Neural crest cell (in vitro differentiated cells): Measurements from ENCODE around the gene C12orf56. TPM values are rescaled to one million over a fixed set of nuclear protein-coding genes. Genes with fewer than 3 reads are reported as not detected.
"Not testable (repeated sequence)": the region's sequence is repeated elsewhere in the genome, so short reads cannot be mapped to it uniquely, and the experiment has no call there.

Experiments
- DNase-seq: peaks from one replicate; pipeline ENCODE4 v3.0.0; 2021; ENCODE audit warnings: low read depth, mixed read lengths, low spot score
- H3K27ac Mint-ChIP-seq: one replicate; pipeline ENCODE4 v1.8.0; 2021; ENCODE audit warnings: mild to moderate bottlenecking, mixed read lengths; ENCODE audit not compliant: unreplicated experiment
- H3K27me3 Mint-ChIP-seq: 2 replicates; pipeline ENCODE4 v1.8.0; 2021; ENCODE audit warnings: low read depth, mild to moderate bottlenecking, mixed read lengths
- H3K36me3 Mint-ChIP-seq: 2 replicates; pipeline ENCODE4 v1.8.0; 2021; ENCODE audit warnings: low read depth, mild to moderate bottlenecking, mixed read lengths
- H3K4me1 Mint-ChIP-seq: 2 replicates; pipeline ENCODE4 v1.8.0; 2021; ENCODE audit warnings: mixed read lengths
- H3K4me3 Mint-ChIP-seq: one replicate; pipeline ENCODE4 v1.8.0; 2021; ENCODE audit warnings: mild to moderate bottlenecking, mixed read lengths
- H3K9me3 Mint-ChIP-seq: 2 replicates; pipeline ENCODE4 v1.8.0; 2021; ENCODE audit warnings: mixed read lengths
- total RNA-seq: library from RNA; stranded (reverse); gene quantifications from 2 replicates; pipeline ENCODE4 v1.2.1, GENCODE V29; 2021
- TF ChIP-seq, protein P1 (sequence below): fragments of 200-600 bp; sonication (generic); conservative IDR thresholded peaks from 2 replicates; pipeline ENCODE4 v1.5.0; 2021; ENCODE audit warnings: antibody characterized with exemption, mild to moderate bottlenecking

The C12orf56 gene
- total RNA-seq, 1 donor from 2014 or later, result 0.51 TPM

DNA sequence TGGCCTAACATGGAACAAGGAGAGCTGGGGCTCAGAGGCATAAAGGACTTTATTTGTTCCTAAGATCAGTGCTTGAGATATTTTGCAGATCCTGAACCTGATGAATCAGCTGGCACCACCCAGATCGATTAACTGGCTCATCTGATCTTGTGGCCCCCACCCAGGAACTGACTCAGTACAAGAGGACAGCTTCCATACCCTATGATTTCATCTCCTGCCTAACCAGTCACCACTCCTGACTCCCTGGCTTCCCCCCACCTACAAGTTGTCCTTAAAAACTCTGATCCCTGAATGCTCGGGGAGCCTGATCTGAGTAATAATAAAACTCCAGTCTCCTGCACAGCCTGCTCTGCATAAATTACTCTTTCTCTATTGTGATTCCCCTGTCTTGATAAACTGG, 5.1 kb downstream of the C12orf56 start:
- H3K27ac Mint-ChIP-seq, result no peak overlapping the region
- H3K27me3 Mint-ChIP-seq, result peaks cover 2% of the 10 kb centered on the region
- H3K4me3 Mint-ChIP-seq, result no peak overlapping the region
- no peak for DNase-seq
- no peaks in the 10 kb centered on the region for H3K4me1 Mint-ChIP-seq
- TF ChIP-seq, protein P1, sequence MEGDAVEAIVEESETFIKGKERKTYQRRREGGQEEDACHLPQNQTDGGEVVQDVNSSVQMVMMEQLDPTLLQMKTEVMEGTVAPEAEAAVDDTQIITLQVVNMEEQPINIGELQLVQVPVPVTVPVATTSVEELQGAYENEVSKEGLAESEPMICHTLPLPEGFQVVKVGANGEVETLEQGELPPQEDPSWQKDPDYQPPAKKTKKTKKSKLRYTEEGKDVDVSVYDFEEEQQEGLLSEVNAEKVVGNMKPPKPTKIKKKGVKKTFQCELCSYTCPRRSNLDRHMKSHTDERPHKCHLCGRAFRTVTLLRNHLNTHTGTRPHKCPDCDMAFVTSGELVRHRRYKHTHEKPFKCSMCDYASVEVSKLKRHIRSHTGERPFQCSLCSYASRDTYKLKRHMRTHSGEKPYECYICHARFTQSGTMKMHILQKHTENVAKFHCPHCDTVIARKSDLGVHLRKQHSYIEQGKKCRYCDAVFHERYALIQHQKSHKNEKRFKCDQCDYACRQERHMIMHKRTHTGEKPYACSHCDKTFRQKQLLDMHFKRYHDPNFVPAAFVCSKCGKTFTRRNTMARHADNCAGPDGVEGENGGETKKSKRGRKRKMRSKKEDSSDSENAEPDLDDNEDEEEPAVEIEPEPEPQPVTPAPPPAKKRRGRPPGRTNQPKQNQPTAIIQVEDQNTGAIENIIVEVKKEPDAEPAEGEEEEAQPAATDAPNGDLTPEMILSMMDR, result no peak
- peaks cover 2% of the 10 kb centered on the region for H3K36me3 Mint-ChIP-seq
- H3K9me3 Mint-ChIP-seq, result peaks cover 8% of the 10 kb centered on the region

DNA sequence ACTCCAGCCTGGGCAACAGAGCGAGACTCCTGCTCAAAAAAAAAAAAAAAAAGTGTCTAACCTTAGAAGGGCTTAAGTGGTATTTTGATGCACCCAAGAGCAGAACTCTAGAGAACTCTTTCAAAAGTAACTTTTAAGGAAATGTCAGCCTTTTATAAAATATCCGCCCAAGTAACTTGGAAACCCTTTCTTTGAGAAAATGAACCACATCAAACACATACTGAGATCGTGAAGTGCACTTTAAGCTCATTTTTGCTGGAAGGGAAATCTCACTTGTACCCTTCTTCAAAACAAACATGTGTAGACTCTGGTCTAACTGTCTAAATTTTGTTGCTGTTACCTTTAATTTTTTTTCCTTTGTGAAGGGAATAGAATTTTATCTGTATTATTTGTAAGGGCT, 5.5 kb downstream of the C12orf56 start:
- TF ChIP-seq, protein P1, result no peak
- peaks cover 2% of the 10 kb centered on the region for H3K27me3 Mint-ChIP-seq
- no peak overlapping the region for H3K27ac Mint-ChIP-seq
- peaks cover 11% of the 10 kb centered on the region for H3K9me3 Mint-ChIP-seq
- H3K4me1 Mint-ChIP-seq, result no peaks in the 10 kb centered on the region
- no peak overlapping the region for H3K4me3 Mint-ChIP-seq
- no peak for DNase-seq
- H3K36me3 Mint-ChIP-seq, result peaks cover 4% of the 10 kb centered on the region

DNA sequence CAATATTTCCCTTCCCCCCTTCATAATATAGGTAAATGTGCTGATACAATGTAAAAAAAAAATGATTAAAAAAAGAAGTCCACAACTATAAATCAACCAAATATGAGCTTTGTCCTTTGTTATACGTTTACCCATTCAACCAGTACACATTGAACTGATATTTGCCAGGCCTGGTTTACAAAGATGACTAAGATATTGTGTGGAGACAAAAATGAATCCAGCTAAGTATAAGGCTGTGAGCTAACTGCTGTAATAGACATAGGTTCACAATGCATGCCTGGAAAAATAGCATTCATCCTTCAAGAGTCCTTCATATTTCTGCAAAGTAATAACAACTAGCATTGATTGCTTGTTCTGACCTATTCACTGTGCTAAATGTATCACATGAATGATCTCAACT, 6.9 kb downstream of the C12orf56 start:
- TF ChIP-seq, protein P1, result no peak
- Mint-ChIP-seq H3K4me1 (no peaks in the 10 kb centered on the region), H3K27ac (no peak overlapping the region), H3K4me3 (no peak overlapping the region), H3K36me3 (peaks cover 4% of the 10 kb centered on the region), H3K9me3 (peaks cover 11% of the 10 kb centered on the region), H3K27me3 (no peaks in the 10 kb centered on the region)
- DNase-seq, result no peak

DNA sequence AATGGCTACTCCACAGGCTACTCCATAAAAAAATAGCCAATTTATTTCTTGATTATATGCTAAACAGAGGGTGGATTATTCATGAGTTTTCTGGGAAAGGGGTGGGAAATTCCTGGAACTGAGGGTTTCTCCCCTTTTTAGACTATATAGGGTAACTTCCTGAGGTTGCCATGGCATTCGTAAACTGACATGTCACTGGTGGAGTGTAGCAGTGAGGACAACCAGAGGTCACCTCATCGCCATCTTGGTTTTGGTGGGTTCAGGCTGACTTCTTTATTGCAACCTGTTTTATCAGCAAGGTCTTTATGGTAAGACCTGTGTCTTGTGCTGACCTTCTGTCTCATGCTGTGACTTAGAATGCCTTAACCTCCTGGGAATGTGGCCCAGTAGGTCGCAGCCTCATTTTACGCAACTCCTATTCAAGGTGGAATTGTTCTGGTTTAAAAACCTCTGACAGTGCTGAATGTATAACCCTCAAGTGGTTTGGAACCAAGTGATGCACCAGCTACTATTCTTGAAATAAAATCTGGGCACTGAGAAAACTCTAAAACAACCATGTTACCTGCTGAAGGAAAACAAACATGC, 27.7 kb downstream of the C12orf56 start:
- TF ChIP-seq, protein P1, result no peak
- Mint-ChIP-seq H3K27me3 (no peaks in the 10 kb centered on the region), H3K27ac (no peak overlapping the region), H3K4me3 (no peak overlapping the region), H3K4me1 (peaks cover 5% of the 10 kb centered on the region), H3K9me3 (no peaks in the 10 kb centered on the region), H3K36me3 (no peaks in the 10 kb centered on the region)
- no peak for DNase-seq

DNA sequence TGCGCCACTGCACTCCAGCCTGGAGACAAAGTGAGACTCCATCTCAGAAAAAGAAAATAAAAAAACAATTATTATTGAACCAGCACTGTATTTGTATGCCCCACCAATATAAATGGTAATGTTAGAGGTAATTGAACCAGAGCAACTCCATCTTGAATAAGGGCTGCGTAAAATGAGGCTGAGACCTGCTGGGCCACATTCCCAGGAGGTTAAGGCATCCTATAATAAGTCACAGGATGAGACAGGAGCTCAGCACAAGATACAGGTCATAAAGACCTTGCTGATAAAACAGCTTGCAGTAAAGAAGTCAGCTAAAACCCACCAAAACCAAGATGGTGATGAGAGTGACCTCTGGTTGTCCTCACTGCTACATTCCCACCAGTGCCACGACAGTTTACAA, 29.4 kb downstream of the C12orf56 start:
- H3K4me1 Mint-ChIP-seq, H3K9me3 Mint-ChIP-seq, H3K36me3 Mint-ChIP-seq, H3K4me3 Mint-ChIP-seq, DNase-seq, H3K27me3 Mint-ChIP-seq: not testable (repeated sequence)
- peak overlapping the region; percentile 71 for H3K27ac Mint-ChIP-seq

DNA sequence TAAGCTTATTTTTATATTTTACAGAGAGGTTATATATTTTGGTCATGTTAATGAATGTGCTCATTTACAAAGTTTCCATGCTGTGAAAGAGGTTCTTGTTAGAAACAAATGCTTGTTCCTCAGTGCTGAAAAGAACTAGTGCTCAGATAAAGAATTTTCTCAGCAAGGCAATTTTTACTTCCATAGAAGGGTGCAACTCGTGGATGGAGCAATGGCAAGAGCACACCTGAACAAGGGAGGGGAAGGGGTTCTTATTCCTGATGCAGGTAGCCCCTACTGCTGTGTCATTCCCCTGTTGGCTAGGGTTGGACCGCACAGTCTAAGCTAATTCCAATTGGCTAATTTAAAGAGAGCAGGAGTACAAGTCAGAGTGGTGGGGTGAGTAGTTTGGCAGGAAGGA, 34.3 kb downstream of the C12orf56 start:
- H3K36me3 Mint-ChIP-seq, H3K4me1 Mint-ChIP-seq, H3K27ac Mint-ChIP-seq, H3K4me3 Mint-ChIP-seq, DNase-seq, H3K27me3 Mint-ChIP-seq, H3K9me3 Mint-ChIP-seq: not testable (repeated sequence)
